ENCODE results near the gene DCAF12.

GRCh38 chr9:34131571-34131970 is 5.1 kb upstream of the DCAF12 start:
- TF ChIP-seq POLR2A (IDR thresholded peaks at IDR 0.05) (no peak), CTCF (IDR thresholded peaks at IDR 0.05) (no peak)

All from heart left ventricle (tissue), 13 donors.